HG03064 (cell line): ENCODE data around the gene ZNF195.
"Not testable (repeated sequence)": the region's sequence is repeated elsewhere in the genome, so short reads cannot be mapped to it uniquely, and the experiment has no call there.

Source experiments
- ATAC-seq: cut with Tn5 transposase; IDR thresholded peaks from one replicate; pipeline ENCODE4 v1.9.1; 2021; ENCODE audit warnings: low read depth; ENCODE audit not compliant: unreplicated experiment

Gene ZNF195

DNA sequence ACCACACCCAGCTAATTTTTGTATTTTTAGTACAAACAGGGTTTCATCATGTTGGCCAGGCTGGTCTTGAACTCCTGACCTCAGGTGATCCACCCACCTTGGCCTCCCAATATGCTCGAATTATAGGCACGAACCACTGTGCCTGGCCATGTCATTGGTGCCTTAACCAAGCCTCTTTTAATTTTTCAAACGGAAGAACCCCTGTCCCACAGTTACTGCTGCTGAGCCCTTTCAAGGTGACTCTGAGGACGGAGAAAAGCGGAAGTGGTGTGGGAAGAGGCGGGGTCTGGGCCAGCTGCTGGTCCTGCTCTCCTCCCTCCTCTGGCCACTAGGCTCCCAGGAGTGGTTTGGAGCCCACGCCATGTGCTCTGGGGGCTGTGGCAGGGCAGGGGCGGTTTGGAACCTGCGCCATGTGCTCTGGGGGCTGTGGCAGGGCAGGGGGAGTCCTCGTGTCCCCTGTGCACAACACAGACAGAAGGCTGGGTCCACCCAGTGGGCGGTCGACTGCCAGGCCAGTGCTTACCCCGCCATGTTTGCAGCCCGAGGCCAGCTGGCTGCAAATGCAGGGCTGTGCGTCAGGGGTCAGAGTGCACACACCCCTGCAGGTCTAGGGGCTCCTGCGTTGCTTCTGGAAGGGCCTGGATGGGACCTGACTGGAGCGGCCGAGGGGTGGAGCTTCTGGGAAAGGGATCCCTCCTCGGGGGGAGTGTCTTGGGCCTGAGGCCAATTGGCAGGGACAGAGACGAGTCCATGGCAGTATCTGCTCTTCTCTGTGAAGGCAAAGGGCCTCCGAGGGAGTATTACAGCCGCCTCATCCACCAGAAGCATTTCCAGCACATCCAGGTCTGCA is 25.4 kb upstream of the ZNF195 start:
- ATAC-seq, result not testable (repeated sequence)

DNA sequence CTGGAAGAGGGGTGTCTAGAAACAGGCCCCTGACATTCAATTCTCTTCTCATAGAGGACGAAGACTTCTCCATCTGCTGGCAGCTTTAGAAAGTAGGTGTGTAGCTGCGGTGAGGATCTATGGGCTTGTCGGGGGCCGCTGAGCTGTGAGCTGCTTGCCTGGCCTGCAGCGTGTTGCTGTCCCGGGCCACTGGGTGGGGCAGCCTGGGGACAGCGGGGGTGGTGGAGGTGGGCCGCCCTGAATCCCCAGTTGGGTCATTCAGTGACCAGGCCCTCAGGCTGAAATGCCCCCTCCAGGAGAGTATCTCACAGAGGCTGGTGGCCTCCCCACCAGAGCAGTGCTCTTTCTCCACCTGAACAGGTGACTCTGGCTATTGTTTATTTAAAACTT is 23.9 kb upstream of the ZNF195 start:
- not testable (repeated sequence) for ATAC-seq

DNA sequence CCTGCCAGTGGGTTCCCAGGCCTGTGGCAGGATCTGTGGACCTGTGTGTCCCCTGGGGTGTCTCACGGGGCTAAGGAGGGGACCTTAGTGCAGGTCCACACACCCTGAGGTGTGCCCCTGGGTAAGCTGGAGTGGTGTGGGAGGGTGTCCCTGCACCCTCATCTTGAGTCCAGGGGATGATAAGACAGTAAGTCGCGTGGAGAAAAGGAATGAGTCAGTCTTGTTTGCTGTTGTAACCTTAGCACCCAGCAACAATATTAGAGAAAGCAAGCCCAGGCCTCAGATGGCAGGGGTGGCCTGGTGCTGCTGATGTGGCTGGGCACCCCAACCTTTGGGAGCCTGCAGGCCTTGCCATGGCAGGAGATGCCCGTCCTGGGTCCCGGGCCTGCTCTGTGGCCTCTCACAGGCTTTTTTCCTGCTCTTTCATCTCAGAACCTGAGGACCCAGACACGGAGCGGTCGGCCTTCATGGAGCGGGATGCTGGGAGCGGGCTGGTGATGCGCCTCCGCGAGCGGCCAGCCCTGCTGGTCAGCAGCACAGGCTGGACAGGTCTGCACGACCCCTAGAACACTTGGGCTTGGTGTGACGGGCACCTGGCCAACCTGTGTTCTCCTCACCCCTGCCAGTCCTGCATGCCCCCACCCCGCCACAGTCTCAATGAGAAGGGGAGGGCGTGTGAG is 23.4 kb upstream of the ZNF195 start:
- not testable (repeated sequence) for ATAC-seq

DNA sequence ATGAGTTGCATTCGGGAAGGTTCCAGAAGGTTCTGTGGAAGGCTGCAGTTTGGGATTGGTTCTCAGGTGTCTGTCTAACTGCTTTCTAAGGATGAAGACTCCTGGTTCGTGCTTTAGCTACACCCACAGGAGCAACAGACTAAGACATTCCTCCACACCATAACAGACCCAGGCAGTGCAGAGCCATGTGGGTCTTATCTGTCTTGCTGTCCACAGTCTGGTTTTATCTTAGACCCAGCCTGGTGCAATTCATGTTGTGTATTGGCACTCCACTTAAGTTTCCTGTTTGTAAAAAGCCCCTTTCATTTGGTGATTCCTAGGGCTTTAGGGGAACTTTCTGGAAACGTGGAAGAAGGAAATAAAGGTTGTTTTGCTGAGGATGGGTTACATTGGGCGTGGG is 22.1 kb upstream of the ZNF195 start:
- ATAC-seq, result not testable (repeated sequence)

DNA sequence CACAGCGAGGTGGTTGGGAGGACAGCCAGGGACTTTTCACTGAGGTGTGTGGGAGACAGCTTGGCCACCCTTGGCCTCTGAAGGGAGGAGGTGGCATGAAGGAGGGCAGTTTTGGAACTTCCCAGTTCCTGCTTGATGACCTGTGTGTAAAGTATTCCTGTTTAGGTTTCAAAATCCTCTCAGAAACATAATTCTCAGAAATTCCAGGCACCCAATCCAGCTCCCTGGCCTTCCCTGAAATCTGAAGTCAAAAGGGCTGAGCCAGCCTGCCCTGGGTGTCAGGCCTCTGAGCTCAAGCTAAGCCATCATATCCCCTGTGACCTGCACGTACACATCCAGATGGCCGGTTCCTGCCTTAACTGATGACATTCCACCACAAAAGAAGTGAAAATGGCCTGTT is 19.6 kb upstream of the ZNF195 start:
- ATAC-seq, result not testable (repeated sequence)

DNA sequence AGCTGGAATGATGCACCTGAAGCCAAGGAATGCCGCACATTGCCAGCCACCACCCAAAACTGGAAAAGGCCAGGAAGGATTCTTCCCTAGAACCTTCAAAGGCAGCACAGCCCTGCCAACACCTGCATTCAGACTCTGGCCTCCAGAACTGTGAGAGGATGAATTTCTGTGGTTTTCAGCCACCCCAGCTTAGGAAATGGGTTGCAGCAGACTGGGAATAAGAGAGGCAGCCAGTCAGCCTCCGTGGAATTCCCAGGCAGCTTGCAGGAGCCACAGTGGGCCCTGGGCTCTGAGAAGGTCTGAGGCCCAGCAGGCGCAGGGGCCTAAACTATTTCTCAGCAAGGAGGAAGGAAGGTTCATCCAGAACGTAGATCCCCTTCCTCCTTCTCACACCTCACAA is 19.2 kb upstream of the ZNF195 start:
- ATAC-seq, result not testable (repeated sequence)

DNA sequence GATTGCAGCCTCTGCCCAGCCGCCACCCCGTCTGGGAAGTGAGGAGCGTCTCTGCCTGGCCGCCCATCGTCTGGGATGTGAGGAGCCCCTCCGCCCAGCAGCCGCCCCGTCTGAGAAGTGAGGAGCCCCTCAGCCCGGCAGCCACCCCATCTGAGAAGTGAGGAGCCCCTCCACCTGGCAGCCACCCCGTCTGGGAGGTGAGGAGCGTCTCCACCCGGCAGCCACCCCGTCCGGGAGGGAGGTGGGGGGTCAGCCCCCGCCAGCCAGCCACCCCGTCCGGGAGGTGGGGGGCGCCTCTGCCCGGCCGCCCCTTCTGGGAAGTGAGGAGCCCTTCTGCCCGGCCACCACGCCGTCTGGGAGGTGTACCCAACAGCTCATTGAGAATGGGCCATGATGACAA is 18.3 kb upstream of the ZNF195 start:
- ATAC-seq, result not testable (repeated sequence)

DNA sequence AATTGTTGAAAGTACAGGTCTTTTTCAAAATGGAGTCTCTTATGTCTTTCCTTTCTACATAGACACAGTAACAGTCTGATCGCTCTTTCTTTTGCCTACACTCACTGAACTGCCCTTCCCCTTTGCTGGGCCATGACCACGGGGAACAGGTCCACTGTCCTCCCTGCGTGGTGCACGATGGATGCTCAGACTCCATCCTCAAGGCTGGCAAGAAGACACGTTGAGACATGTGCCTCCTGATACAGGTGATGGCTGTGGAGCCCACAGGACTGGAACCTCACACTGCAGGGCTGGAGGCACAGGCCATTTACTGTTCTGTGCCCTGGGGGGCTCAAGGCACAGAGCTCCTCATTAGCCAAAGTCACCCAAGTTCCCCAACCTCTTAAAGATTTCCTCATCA is 16.5 kb upstream of the ZNF195 start:
- not testable (repeated sequence) for ATAC-seq

DNA sequence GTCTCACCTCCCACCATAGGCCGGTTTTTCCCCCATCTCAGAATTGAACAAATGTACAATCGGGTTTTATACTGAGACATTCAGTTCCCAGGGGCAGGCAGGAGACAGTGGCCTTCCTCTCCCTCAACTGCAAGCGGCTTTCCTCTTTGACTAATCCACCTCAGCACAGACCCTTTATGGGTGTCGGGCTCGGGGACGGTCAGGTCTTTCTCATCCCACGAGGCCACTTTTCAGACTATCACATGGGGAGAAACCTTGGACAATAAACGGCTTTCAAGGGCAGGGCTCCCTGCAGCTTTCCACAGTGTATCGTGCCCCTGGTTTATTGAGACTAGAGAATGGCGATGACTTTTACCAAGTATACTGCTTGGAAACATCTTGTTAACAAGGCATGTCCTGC is 16.0 kb upstream of the ZNF195 start:
- not testable (repeated sequence) for ATAC-seq

DNA sequence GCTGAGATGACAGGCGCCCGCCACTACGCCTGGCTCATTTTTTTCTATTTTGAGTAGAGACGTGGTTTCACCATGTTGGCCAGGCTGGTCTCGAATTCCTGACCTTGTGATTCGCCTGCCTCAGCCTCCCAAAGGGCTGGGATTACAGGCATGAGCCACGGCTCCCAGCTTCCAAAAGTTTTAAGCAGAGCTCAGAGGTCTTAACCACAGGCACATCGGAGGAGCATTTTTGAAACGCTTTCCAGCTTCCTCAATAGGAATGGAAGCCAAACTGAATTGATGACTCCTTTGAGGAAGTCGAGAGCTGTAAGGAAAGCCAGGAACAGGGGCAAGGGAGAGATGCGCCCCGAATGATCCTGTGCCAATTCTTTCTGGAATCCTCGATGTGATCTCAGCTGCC is 14.5 kb upstream of the ZNF195 start:
- not testable (repeated sequence) for ATAC-seq

DNA sequence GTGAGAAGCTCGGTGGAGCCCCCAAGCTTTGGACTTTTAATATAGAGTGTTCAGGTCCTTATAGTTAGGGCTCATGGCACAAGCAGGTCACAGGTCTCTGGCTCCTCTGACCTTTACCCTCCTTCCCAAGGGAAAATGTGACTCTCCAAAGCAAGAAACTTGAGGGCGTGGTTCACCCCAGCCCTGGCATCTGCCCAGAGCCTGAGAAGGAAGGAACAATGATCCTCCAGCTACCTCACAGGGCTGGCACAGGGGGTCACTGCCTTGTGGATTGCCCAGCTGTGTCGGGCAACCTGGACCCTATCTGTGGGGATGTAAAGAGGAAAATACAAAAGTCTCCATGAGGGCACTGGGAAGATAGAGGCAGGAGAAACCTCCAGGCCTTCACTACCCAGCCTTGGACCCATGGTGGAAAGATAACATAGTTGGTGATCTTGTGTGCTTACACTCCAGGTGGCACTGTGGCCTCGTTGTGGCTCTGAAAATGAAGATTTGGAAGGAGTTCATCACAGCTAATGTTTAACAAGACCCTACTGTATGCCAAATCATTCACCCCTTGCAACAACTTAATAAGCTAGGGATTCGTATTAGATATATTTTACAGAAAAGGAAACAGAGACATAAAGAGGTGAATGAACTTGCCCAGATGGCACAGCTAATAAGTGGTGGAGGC is 3.8 kb upstream of the ZNF195 start:
- no peak for ATAC-seq

DNA sequence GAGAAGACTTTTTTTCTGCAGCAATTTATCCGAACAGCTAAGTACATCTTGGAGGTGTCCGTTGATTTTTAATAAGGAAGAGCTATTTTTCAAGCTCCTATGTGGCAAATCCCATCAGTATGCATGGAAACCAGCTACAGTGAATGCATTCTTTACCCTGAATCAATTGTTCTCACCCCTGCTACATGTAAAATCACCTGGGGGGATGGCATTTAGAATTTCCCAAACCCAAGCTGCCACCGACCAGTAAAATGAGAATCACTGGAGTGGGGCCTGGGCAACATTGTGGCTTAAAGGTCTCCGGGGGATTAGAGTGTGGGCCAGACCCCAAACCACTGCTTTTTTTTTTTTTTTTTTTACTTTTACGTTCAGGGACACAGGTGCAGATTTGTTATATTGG is 2.8 kb upstream of the ZNF195 start:
- ATAC-seq, result no peak

DNA sequence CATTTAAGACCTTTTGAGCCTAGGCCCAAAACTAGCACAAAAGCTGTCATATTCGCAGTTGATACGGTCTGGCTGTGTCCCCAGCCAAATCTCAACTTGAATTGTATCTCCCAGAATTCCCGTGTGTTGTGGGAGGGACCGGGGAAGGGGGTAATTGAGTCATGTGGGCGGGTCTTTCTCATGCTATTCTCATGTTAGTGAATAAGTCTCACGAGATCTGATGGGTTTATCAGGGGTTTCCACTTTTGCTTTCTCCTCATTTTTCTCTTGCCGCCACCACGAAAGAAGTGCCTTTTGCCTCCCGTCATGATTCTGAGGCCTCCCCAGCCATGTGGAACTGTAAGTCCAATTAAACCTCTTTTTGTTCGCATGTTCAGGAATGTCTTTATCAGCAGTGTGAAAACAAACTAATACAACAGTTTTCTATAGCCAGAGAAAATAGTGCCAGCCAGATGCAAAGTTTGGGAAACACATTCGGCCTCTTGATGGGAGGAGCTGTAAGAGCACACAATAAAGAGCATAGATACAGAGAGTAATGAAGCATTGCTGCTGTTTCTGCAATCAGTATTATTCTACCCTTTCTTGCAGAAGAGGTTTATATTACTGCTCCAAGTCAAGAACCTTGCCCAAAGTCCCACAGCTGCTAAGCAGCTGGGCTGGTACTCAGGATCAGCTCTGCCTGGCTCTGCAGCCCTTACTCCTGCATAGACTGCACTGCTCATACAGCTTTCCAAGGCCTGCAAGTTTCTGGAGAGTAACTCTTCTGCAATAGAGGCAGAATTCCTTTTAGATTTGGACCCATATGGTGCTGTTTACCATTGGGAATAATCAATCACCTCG is 2.0 kb upstream of the ZNF195 start:
- no peak for ATAC-seq

DNA sequence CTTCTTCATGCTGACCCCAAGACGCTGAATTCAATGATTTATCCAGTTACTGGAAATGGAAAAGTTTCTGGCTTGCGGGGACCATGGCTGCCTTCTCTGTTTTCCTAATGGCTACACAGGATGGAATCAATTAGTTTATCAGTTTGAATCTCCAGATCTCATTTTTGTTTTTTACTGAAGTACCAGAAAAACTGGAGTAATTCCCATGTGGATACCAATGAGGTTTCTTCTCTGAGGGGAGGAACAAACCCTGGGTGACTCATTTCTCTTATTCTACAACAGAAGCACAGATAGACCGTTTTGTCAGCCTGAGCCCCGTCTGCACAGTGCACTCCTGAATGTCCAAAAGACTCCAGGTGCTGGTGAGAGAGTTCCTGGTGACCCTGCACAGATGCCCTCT is 3.4 kb downstream of the ZNF195 start:
- no peak for ATAC-seq

DNA sequence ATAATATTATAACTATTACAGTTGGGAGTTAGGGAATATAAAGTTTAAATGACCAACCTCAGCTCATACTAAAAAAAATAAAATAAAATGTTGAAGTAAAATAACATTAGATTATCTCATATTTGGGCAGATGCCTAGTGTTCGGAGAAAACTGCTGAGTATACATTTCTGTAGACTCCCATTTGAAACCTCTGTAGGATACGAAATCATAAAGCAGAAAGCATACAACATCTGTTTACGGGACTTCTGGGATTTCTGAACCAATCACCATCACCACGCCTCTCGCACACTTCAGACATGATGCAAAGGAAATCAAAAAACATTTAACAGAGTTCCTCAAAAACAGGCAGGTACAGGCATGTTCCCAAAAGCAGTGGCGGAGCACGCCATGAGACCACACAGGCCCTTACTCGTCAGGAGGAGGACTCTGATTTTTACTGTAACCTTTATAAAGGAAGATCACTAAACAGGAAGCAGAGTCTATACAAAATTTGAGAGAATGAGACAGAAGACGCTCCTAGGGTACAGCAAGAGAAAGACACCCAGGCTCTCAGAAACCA is 8.6 kb downstream of the ZNF195 start:
- ATAC-seq, result no peak

DNA sequence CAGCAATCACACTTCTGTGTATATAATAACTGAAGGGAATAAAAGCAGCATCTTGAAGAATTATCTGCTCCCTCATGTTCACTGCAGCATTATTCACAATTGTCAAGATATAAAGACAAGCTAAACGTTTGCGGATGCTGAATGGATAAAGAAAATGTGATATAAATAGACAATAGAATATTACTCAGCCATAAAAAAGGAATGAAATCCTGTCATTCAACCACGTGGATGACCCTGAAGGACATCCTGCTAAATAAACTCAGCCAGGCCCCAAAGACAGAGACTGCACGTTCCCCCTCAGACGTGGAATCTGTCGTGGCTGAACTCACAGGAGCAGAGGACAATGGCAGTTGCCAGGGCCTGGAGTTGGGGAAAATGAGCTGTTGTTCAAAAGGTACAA is 9.6 kb downstream of the ZNF195 start:
- ATAC-seq, result no peak

DNA sequence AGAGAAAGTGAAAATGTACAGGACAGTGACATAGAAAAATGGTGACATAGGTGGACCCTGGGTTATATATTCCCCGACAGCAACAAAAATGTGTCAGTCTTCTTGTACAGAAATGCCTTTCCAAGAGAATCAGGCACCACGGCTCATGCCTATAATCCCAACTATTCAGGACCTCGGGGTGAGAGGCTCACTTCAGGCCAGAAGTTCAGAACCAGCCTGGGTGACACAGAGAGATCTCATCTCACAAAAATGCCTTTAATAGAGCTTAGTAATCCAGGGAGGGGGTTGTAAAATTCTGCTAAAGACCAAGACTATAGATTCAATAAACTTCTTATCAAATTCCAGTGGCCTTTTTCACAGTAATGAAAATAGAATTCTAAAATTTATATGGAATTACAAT is 10.7 kb downstream of the ZNF195 start:
- ATAC-seq, result no peak

DNA sequence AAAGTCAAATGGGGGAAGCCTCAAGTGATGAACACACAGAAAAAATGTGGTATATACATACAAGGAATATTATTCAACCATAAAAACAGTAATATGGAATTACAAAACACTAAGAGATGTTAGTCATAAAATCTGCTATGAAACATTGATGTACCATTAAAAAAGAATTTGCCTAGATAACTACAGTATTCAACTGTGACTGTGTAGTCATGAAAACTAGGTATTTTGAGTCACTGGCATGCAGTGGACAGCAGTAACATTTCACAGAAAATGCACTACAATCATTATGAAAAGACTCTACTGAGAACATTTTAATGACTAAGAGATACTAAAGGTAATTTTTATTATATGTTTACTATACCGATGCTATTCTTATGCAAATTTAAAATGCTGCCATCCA is 11.7 kb downstream of the ZNF195 start:
- no peak for ATAC-seq

DNA sequence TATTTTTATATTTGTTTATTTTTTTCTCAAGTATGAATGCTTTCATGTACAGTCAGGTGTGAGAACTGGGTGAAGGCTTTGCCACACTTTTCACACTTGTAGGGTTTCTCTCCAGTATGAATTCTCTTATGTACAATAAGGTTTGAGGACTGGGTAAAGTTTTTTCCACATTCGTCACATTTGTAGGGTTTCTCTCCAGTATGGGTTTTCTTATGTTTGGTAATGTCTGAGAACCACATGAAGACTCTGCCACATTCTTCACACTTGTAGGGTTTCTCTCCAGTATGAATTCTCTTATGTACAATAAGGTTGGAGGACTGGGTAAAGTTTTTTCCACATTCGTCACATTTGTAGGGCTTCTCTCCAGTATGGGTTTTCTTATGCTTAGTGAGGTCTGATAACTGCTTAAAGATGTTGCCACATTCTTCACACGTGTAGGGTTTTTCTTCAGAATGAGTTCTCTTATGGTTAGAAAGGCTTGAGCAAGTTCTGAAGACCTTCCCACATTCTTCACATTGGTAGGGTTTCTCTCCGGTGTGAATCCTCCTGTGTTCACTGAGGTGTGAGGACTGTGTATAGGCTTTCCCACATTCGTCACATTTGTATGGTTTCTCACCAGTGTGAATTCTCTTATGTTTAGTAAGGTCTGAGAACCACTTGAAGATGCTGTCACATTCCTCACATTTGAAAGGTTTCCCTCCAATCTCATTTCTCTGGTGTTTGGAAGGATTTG is 19.7 kb downstream of the ZNF195 start:
- no peak for ATAC-seq
